Ureter (tissue), 1 donor: ENCODE measurements around the gene MED28. TPM values are rescaled to one million over a fixed set of nuclear protein-coding genes. Genes with fewer than 3 reads are reported as not detected.

Experiments
- DNase-seq: peaks from one replicate; pipeline ENCODE4 v3.0.0-alpha.2; 2020; ENCODE audit warnings: low spot score
- total RNA-seq: library from RNA; stranded (reverse); gene quantifications from one replicate; pipeline ENCODE4 v1.2.4, GENCODE V29; 2023
- donor health status: DM: yes; HTN: yes; CAD: no.

Gene MED28
- total RNA-seq, 1 donor from 2014 or later = 39.1 TPM

- no peak for DNase-seq
Observed at GRCh38 chr4:17665852-17666251, 51.4 kb downstream of the MED28 start.

- DNase-seq = no peak
Observed at GRCh38 chr4:17667253-17667652, 52.8 kb downstream of the MED28 start.

GRCh38 chr4:17667653-17668201, 53.3 kb downstream of the MED28 start:
- no peak for DNase-seq

- DNase-seq = no peak
Observed at GRCh38 chr4:17670423-17670822, 56.0 kb downstream of the MED28 start.

GRCh38 chr4:17680559-17681280, 66.3 kb downstream of the MED28 start:
- no peak for DNase-seq

- no peak for DNase-seq
Observed at GRCh38 chr4:17681281-17682221, 67.1 kb downstream of the MED28 start.

GRCh38 chr4:17682222-17682566, 67.8 kb downstream of the MED28 start:
- DNase-seq = no peak

Other genes with a start within 250 kb of the MED28 start
- gene QDPR, start 102.6 kb upstream of the MED28 start, total RNA-seq = 36.1 TPM
- gene CLRN2, start 99.5 kb upstream of the MED28 start, total RNA-seq = not detected
- gene LAP3, start 37.4 kb upstream of the MED28 start, total RNA-seq = 59.6 TPM
- gene FAM184B, start 167.0 kb downstream of the MED28 start, total RNA-seq = not detected
- 51.7 TPM for gene DCAF16, start 196.1 kb downstream of the MED28 start, total RNA-seq
- gene NCAPG, start 196.3 kb downstream of the MED28 start, total RNA-seq = 0.94 TPM